ENCODE results near the gene PJA1.

PJA1 gene

GRCh38 chrX:69165087-69165651 lies at the start of gene PJA1:
PJA1 (minus strand) TSS chrX:69165453; CDS start chrX:69163073, 2,380 bp downstream.
- DNase-seq (ENCODE audit: low spot score): peak; percentile 83

GRCh38 chrX:69214463-69214862 lies 49.2 kb upstream of the PJA1 start:
- DNase-seq (ENCODE audit: low spot score): no peak

GRCh38 chrX:69211701-69212100 lies 46.4 kb upstream of the PJA1 start:
- DNase-seq (ENCODE audit: low spot score): no peak

- DNase-seq (ENCODE audit: low spot score): no peak
Observed at GRCh38 chrX:69210581-69210980, 45.3 kb upstream of the PJA1 start.

- no peak for DNase-seq (ENCODE audit: low spot score)
Observed at GRCh38 chrX:69207216-69207615, 42.0 kb upstream of the PJA1 start.

GRCh38 chrX:69203638-69204037 lies 38.4 kb upstream of the PJA1 start:
- DNase-seq (ENCODE audit: low spot score): no peak

GRCh38 chrX:69197690-69198089 lies 32.4 kb upstream of the PJA1 start:
- DNase-seq (ENCODE audit: low spot score): no peak

GRCh38 chrX:69196666-69197065 lies 31.4 kb upstream of the PJA1 start:
- no peak for DNase-seq (ENCODE audit: low spot score)

- no peak for DNase-seq (ENCODE audit: low spot score)
Observed at GRCh38 chrX:69195810-69196209, 30.6 kb upstream of the PJA1 start.

- DNase-seq (ENCODE audit: low spot score): no peak
Observed at GRCh38 chrX:69195192-69195591, 29.9 kb upstream of the PJA1 start.

GRCh38 chrX:69192603-69193002 lies 27.4 kb upstream of the PJA1 start:
- no peak for DNase-seq (ENCODE audit: low spot score)

- DNase-seq (ENCODE audit: low spot score): no peak
Observed at GRCh38 chrX:69189576-69190371, 24.5 kb upstream of the PJA1 start.

- DNase-seq (ENCODE audit: low spot score): no peak
Observed at GRCh38 chrX:69186651-69187050, 21.4 kb upstream of the PJA1 start.

- no peak for DNase-seq (ENCODE audit: low spot score)
Observed at GRCh38 chrX:69185886-69186285, 20.6 kb upstream of the PJA1 start.

- DNase-seq (ENCODE audit: low spot score): no peak
Observed at GRCh38 chrX:69185141-69185540, 19.9 kb upstream of the PJA1 start.

- no peak for DNase-seq (ENCODE audit: low spot score)
Observed at GRCh38 chrX:69182818-69183380, 17.6 kb upstream of the PJA1 start.

- DNase-seq (ENCODE audit: low spot score): peak; percentile 33
Observed at GRCh38 chrX:69179380-69179911, 14.2 kb upstream of the PJA1 start.

- no peak for DNase-seq (ENCODE audit: low spot score)
Observed at GRCh38 chrX:69178592-69178991, 13.3 kb upstream of the PJA1 start.

GRCh38 chrX:69177511-69178162 lies 12.4 kb upstream of the PJA1 start:
- no peak for DNase-seq (ENCODE audit: low spot score)

GRCh38 chrX:69176053-69176452 lies 10.8 kb upstream of the PJA1 start:
- no peak for DNase-seq (ENCODE audit: low spot score)

GRCh38 chrX:69173906-69174305 lies 8.7 kb upstream of the PJA1 start:
- no peak for DNase-seq (ENCODE audit: low spot score)

GRCh38 chrX:69172937-69173336 lies 7.7 kb upstream of the PJA1 start:
- DNase-seq (ENCODE audit: low spot score): no peak

GRCh38 chrX:69170319-69170718 lies 5.1 kb upstream of the PJA1 start:
- DNase-seq (ENCODE audit: low spot score): no peak
